K562 (cell line): ENCODE data around the gene MBOAT7. TPM values are rescaled to one million over a fixed set of nuclear protein-coding genes. Genes with fewer than 3 reads are reported as not detected.

Source experiments
- ATAC-seq: fragments of 200-7000 bp; cut with Tn5 transposase; 3 replicates; pipeline ENCODE4 v1.9.1; 2020; ENCODE audit warnings: moderate library complexity
- BruUV-seq: library from RNA; stranded (reverse); fragments of 400-500 nt; replicated peaks from 2 replicates; lab custom pipeline; 2021; lab: Mats Ljungman, UMichigan
- CTCF ChIA-PET: fragments of 300-600 bp; formaldehyde crosslinking; extraction: SDS; loops from one replicate; lab custom pipeline; 2021; ENCODE audit warnings: low intra/inter-chr PET ratio; lab: Yijun Ruan, JAX
- POLR2A ChIA-PET: fragments of 300-600, 350-650 bp; sonication (Branson Sonifier 250); formaldehyde crosslinking; extraction: SDS; loops from one replicate; lab custom pipeline; 2021; ENCODE audit warnings: antibody characterized with exemption, inconsistent platforms; lab: Yijun Ruan, JAX
- DNase-seq, 4 experiments: peaks; one replicate each; pipeline versions ENCODE4 v3.0.0 to v3.0.0-alpha.2; 2011 to 2018; ENCODE audit warnings: low spot score in 3 of 4, mixed read lengths in 3 of 4; ENCODE audit errors: extremely low read depth in 1 of 4
- FAIRE-seq: peaks from 2 replicates; lab custom pipeline; 2011; peaks lifted over from hg19 to GRCh38; lab: Jason Lieb, UNC
- H2AFZ ChIP-seq: 2 replicates; pipeline ENCODE4 v1.6.0; 2011; ENCODE audit warnings: low read depth, low read length, control low read depth, inconsistent platforms
- H3K27ac ChIP-seq: fragments of 200-600 bp; 3 replicates; pipeline ENCODE4 v1.8.0; 2011; ENCODE audit warnings: low read depth, mild to moderate bottlenecking, control low read depth, inconsistent platforms, low read length, moderate library complexity, mixed read lengths; ENCODE audit errors: extremely low read depth
- H3K27me3 ChIP-seq, 2 experiments: fragments of 300-600 bp in 1 of 2; 2 replicates in 1 of 2; 3 replicates in 1 of 2; pipeline versions ENCODE4 v1.6.0 to v1.8.0; 2011; ENCODE audit warnings: inconsistent platforms in 2 of 2, low read length in 2 of 2, mild to moderate bottlenecking in 1 of 2, mixed read lengths in 1 of 2, moderate library complexity in 1 of 2; ENCODE audit not compliant: control insufficient read depth in 2 of 2, insufficient read depth in 2 of 2
- H3K36me3 ChIP-seq: fragments of 300-600 bp; 3 replicates; pipeline ENCODE4 v1.8.0; 2011; ENCODE audit warnings: mild to moderate bottlenecking, low read length, inconsistent platforms; ENCODE audit not compliant: control insufficient read depth, insufficient read depth
- H3K4me1 ChIP-seq, 2 experiments: fragments of 200-600 bp in 1 of 2; replicated peaks in 1 of 2; 2 replicates in 1 of 2; 3 replicates in 1 of 2; pipeline versions ENCODE4 v1.5.1 to v1.8.0; 2011; ENCODE audit warnings: inconsistent platforms in 2 of 2, low read length in 2 of 2, mild to moderate bottlenecking in 1 of 2, mixed read lengths in 1 of 2, moderate library complexity in 1 of 2; ENCODE audit not compliant: control insufficient read depth in 2 of 2, insufficient read depth in 2 of 2
- H3K4me2 ChIP-seq: 2 replicates; pipeline ENCODE4 v1.6.1; 2011; ENCODE audit warnings: low read length, control low read depth, inconsistent platforms, mixed read lengths; ENCODE audit not compliant: insufficient read depth
- H3K4me3 ChIP-seq: fragments of 200-600 bp; sonication (generic), shearing (Covaris generic); 2 replicates; pipeline ENCODE4 v1.5.1; 2016; ENCODE audit warnings: control low read depth, inconsistent platforms
- H3K79me2 ChIP-seq: fragments of 200-600 bp; 3 replicates; pipeline ENCODE4 v1.8.0; 2011; ENCODE audit warnings: low read length, inconsistent platforms; ENCODE audit not compliant: control insufficient read depth, insufficient read depth
- H3K9ac ChIP-seq, 2 experiments: 2 replicates each; pipeline versions ENCODE4 v1.6.0 to v1.6.1; 2011; ENCODE audit warnings: low read depth in 2 of 2, low read length in 2 of 2, control low read depth in 1 of 2, inconsistent platforms in 1 of 2, mild to moderate bottlenecking in 1 of 2, mixed read lengths in 1 of 2; ENCODE audit not compliant: insufficient read depth in 1 of 2
- H3K9me1 ChIP-seq: one replicate; pipeline ENCODE4 v1.6.0; 2011; ENCODE audit warnings: inconsistent platforms, mild to moderate bottlenecking, low read length, moderate library complexity; ENCODE audit not compliant: control insufficient read depth, insufficient read depth
- H3K9me3 ChIP-seq: replicated peaks from 2 replicates; pipeline ENCODE4 v1.5.1; 2011; ENCODE audit warnings: low read depth, low read length, inconsistent platforms; ENCODE audit not compliant: control insufficient read depth, insufficient read depth
- H4K20me1 ChIP-seq: replicated peaks from 2 replicates; pipeline ENCODE4 v1.6.1; 2011; ENCODE audit warnings: low read length, inconsistent platforms, mixed read lengths; ENCODE audit not compliant: control insufficient read depth, insufficient read depth
- HLTF ChIP-seq: fragments of 450-650 bp; IDR thresholded peaks from 2 replicates; pipeline ENCODE4 v1.6.1; 2016
- KDM1A ChIP-seq, 2 experiments: fragments of 450-650 bp; IDR thresholded peaks; 2 replicates each; pipeline ENCODE4 v1.6.1; 2016; ENCODE audit warnings: mild to moderate bottlenecking in 2 of 2
- NRF1 ChIP-seq, 2 experiments: fragments of 450-650 bp; IDR thresholded peaks in 1 of 2; conservative IDR thresholded peaks in 1 of 2; 2 replicates each; pipeline ENCODE4 v1.6.1; 2014; ENCODE audit warnings: mild to moderate bottlenecking in 2 of 2
- RCOR1 ChIP-seq, 2 experiments: IDR thresholded peaks; 2 replicates each; pipeline ENCODE4 v1.6.1; 2012; ENCODE audit warnings: low read depth in 2 of 2, low read length in 2 of 2, borderline replicate concordance in 1 of 2, improper control_type of control experiment in 1 of 2
- ZNF124 ChIP-seq: sonication (generic); formaldehyde crosslinking; IDR thresholded peaks from 2 replicates; pipeline ENCODE4 v1.8.1; 2022; ENCODE audit warnings: missing genetic modification reagents
- ZNF384 ChIP-seq: IDR thresholded peaks from 2 replicates; pipeline ENCODE4 v1.6.1; 2012; ENCODE audit warnings: low read depth, low read length, improper control_type of control experiment
- WGBS: fragments of 100-300 bp; shearing (Covaris generic); methylation state at CpG from one replicate; pipeline ENCODE4 v1.1.6; 2016; ENCODE audit warnings: low coverage, mixed read lengths; ENCODE audit not compliant: insufficient coverage; ENCODE audit errors: missing lambda C conversion rate; 5-methylcytosine and 5-hydroxymethylcytosine counted together
- in situ Hi-C: fragments of 300-500 bp; cut with MboI; formaldehyde crosslinking; loops from 4 replicates; pipeline ENCODE4 v1.15.0; 2018; ENCODE audit warnings: inconsistent platforms, mixed read lengths
- intact Hi-C: fragments of 100-400 bp; cut with micrococcal nuclease; formaldehyde crosslinking; loops from 2 replicates; pipeline ENCODE4 v1.14.2; 2022
- polyA plus RNA-seq, 8 experiments: library from polyadenylated mRNA; depleted of rRNA in 4 of 8; stranded (reverse) in 5 of 8; unstranded in 3 of 8; fragments of >200 nt; fragmentation: Nextera tagmentation in 2 of 8; fragmentation: Illumina TruSeq in 1 of 8; extraction: Ambion mirVana in 2 of 8; extraction: Trizol in 1 of 8; gene quantifications; 2 replicates each; pipeline versions ENCODE4 v1.2.1 to v1.2.3, GENCODE V29; 2011 to 2014; ENCODE audit warnings: inconsistent platforms in 1 of 8, missing spikeins in 1 of 8
- total RNA-seq, 7 experiments: library from RNA; depleted of rRNA in 6 of 7; stranded (reverse); fragments of >200 nt in 6 of 7; fragmentation: Illumina TruSeq in 2 of 7; extraction: Trizol in 2 of 7; gene quantifications; 2 replicates each; pipeline versions ENCODE4 v1.2.1 to v1.2.3, GENCODE V29; 2011 to 2021; ENCODE audit warnings: low replicate concordance in 1 of 7
- TF ChIP-seq, protein P1 (sequence below), 2 experiments: fragments of 450-650 bp; formaldehyde crosslinking in 1 of 2; IDR thresholded peaks; 2 replicates each; pipeline versions ENCODE4 v1.4.0 to v1.6.1; 2014 to 2020; ENCODE audit warnings: mild to moderate bottlenecking in 2 of 2, borderline replicate concordance in 1 of 2, low read depth in 1 of 2
- TF ChIP-seq, protein P2 (sequence below): IDR thresholded peaks from 2 replicates; pipeline ENCODE4 v1.6.1; 2016; ENCODE audit warnings: missing genetic modification characterization, missing compliant biosample characterization
- TF ChIP-seq, protein P3 (sequence below): sonication (generic); formaldehyde crosslinking; IDR thresholded peaks from 2 replicates; pipeline ENCODE4 v1.8.0; 2022; ENCODE audit warnings: missing genetic modification reagents, mild to moderate bottlenecking, moderate library complexity, borderline replicate concordance

The MBOAT7 gene
- total and polyA plus RNA-seq, 9 of the 15 experiments (the other 6 are each of a cell fraction or from before 2014, with no cell fraction given) = 1.4 to 153 (median 56.1) TPM

DNA sequence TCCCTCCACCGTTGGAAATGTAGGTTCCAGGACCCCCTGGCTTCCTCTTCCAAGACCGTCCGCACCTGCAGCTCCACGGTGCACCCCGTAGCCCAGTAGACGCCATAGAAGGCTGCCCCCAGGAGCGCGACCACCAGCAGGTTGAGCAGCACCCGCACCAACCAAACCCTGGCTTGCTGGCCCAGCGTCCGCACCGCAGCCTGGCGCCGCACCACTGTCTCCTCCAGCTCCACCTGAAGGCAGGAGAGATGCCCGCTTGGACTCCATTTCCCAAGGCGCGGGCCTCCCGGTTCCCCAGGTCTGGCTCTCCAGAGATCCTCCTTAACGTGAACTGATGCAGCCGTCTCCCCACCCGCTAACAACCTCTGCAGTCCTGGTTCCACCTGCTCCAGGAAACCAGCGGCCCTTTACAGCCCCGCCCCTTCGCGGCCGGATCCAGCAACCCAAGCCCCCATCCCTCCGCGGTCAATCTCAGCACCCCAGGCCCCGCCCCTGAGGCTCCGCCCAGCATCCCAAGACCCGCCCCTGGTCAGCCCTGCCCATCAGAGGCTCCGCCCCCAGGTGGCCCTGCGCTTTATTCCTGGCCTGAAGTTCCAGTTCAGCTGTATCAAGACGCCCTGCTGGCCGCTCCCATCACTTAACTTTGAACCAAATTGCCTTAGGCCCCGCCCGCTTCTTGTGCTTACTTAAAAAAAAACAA, 24.9 kb downstream of the MBOAT7 start:
- peak; percentile 89 to 94 (median 91) for DNase-seq
- peaks cover 7% of the 10 kb centered on the region; the same call in 2 of the 3 replicates for H3K79me2 ChIP-seq
- H2AFZ ChIP-seq = no peak overlapping the region
- H3K4me2 ChIP-seq = 0 out of 2 replicates have a peak overlapping the region, but pooled peaks have one; percentile 28
- no peaks in the 10 kb centered on the region for H3K27me3 ChIP-seq
- peak overlapping the region in 1 of 2 experiments; percentile 41; a peak in 2 of 4 replicates for H3K9ac ChIP-seq
- in situ Hi-C loops = loop anchor here (5.0 kb wide), 1 partner anchor 63 kb away; no protein-coding TSS in a partner anchor
- H3K9me3 ChIP-seq = no peaks in the 10 kb centered on the region
- H3K4me1 ChIP-seq = peaks cover 14 to 58% of the 10 kb centered on the region in 2 experiments
- H3K36me3 ChIP-seq = no peaks in the 10 kb centered on the region
- peak; percentile 79 for ATAC-seq
- WGBS = 30% methylated on average over 23 of the region's 37 CpGs
- peak; percentile 95 for FAIRE-seq
- ChIA-PET POLR2A (interaction anchor here (0.7 to 1.1 kb wide), 5 partner anchors 11 to 37 kb away, joined by 3 to 5 read pairs (median 4); partner anchors contain the start of genes MBOAT7 and RPS9), CTCF (interaction anchor here (0.6 to 1.6 kb wide), 2 partner anchors 52 to 67 kb away, joined by 6 to 7 read pairs; no protein-coding TSS in a partner anchor)
- no TSS peak for BruUV-seq
- no peaks in the 10 kb centered on the region for H3K9me1 ChIP-seq
- no peak overlapping the region for H3K4me3 ChIP-seq
- intact Hi-C loops = no loop called here
- 0 out of 2 replicates have a peak, but pooled peaks cover 10% of the 10 kb centered on the region for H4K20me1 ChIP-seq
- H3K27ac ChIP-seq = no peak overlapping the region
- peak; percentile 60; the same call in 1 of the 2 replicates for TF ChIP-seq ZNF384
- peak; percentile 51 to 61 for TF ChIP-seq NRF1 (conservative IDR thresholded peaks at IDR 0.05 in 1 of 2, IDR thresholded peaks at IDR 0.05 in 1 of 2)
- peak in 1 of 2 experiments; percentile 63; a peak in 2 of 4 replicates for TF ChIP-seq KDM1A (IDR thresholded peaks at IDR 0.05)
- TF ChIP-seq, protein P1, sequence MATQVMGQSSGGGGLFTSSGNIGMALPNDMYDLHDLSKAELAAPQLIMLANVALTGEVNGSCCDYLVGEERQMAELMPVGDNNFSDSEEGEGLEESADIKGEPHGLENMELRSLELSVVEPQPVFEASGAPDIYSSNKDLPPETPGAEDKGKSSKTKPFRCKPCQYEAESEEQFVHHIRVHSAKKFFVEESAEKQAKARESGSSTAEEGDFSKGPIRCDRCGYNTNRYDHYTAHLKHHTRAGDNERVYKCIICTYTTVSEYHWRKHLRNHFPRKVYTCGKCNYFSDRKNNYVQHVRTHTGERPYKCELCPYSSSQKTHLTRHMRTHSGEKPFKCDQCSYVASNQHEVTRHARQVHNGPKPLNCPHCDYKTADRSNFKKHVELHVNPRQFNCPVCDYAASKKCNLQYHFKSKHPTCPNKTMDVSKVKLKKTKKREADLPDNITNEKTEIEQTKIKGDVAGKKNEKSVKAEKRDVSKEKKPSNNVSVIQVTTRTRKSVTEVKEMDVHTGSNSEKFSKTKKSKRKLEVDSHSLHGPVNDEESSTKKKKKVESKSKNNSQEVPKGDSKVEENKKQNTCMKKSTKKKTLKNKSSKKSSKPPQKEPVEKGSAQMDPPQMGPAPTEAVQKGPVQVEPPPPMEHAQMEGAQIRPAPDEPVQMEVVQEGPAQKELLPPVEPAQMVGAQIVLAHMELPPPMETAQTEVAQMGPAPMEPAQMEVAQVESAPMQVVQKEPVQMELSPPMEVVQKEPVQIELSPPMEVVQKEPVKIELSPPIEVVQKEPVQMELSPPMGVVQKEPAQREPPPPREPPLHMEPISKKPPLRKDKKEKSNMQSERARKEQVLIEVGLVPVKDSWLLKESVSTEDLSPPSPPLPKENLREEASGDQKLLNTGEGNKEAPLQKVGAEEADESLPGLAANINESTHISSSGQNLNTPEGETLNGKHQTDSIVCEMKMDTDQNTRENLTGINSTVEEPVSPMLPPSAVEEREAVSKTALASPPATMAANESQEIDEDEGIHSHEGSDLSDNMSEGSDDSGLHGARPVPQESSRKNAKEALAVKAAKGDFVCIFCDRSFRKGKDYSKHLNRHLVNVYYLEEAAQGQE (IDR thresholded peaks at IDR 0.05; ENCODE audit: borderline replicate concordance) = peak; percentile 69
- TF ChIP-seq, protein P1 (CRISPR knock-in tag; IDR thresholded peaks at IDR 0.05; ENCODE audit: low read depth) = no peak
- no peak for TF ChIP-seq ZNF124
- TF ChIP-seq RCOR1 (IDR thresholded peaks at IDR 0.05; ENCODE audit: borderline replicate concordance in 1 of 2, low read depth in 2 of 2, low read length in 2 of 2) = peak in 1 of 2 experiments; percentile 69; a peak in 2 of 4 replicates
- no peak for TF ChIP-seq HLTF
- TF ChIP-seq, protein P2, sequence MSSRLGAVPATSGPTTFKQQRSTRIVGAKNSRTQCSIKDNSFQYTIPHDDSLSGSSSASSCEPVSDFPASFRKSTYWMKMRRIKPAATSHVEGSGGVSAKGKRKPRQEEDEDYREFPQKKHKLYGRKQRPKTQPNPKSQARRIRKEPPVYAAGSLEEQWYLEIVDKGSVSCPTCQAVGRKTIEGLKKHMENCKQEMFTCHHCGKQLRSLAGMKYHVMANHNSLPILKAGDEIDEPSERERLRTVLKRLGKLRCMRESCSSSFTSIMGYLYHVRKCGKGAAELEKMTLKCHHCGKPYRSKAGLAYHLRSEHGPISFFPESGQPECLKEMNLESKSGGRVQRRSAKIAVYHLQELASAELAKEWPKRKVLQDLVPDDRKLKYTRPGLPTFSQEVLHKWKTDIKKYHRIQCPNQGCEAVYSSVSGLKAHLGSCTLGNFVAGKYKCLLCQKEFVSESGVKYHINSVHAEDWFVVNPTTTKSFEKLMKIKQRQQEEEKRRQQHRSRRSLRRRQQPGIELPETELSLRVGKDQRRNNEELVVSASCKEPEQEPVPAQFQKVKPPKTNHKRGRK = no peak
- TF ChIP-seq, protein P3, sequence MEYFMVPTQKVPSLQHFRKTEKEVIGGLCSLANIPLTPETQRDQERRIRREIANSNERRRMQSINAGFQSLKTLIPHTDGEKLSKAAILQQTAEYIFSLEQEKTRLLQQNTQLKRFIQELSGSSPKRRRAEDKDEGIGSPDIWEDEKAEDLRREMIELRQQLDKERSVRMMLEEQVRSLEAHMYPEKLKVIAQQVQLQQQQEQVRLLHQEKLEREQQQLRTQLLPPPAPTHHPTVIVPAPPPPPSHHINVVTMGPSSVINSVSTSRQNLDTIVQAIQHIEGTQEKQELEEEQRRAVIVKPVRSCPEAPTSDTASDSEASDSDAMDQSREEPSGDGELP = peak; percentile 58; the same call in 1 of the 2 replicates
